Stimulated activated CD8-positive, alpha-beta memory T cell treated with anti-CD3 and anti-CD28 coated beads, Interleukin-4, amount 100 ng/mL, for 48 hours (primary cell): ENCODE data around the gene SPRR1A.

Experiments
- DNase-seq: peaks from one replicate; pipeline ENCODE4 v3.0.0-alpha.2; 2020

Gene SPRR1A, protein sequence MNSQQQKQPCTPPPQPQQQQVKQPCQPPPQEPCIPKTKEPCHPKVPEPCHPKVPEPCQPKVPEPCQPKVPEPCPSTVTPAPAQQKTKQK

DNA sequence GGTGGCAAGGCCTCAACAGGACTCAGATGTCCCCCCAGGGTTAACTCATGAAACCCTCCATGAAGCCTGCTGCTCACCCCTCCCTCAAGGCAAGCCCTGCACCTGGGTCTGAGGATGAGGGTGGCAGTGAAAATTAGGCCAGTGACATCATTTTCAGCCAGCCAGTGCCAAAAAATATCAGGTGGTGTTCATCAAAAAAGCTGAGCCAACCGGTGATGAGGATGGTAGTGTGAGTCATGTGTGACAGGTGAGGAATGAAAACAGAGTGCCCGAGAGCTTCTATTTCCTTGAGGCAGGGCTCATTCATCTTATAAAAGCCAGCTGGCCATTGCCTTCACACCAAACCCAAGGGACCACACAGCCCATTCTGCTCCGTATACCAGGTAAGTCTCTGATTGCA, at the start of gene SPRR1A:
Gene SPRR1A, plus strand, starts transcription at position 339 of the 400 bp plus-strand sequence. CDS start 1,150 bp downstream, outside the sequence.
- DNase-seq: no peak

DNA sequence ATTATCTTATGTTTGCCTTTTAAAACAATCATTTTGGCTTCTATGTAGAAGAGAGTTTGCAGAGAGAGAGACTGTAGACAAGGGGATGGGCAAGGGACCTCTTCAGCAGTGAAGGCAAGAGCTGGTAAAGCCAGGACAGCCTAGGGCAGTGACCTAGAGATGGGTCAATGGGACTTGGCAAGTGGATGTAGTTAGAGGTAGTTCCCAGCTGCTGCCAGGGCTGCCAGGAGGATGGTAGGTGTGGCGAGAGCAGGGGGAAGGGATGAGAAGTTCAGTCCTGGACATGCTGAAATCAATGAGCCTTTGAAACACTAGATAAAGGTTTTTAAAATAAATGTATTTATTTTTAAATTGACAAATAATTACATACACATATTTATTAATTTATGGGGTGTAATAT, 43.3 kb upstream of the SPRR1A start:
- DNase-seq: no peak

DNA sequence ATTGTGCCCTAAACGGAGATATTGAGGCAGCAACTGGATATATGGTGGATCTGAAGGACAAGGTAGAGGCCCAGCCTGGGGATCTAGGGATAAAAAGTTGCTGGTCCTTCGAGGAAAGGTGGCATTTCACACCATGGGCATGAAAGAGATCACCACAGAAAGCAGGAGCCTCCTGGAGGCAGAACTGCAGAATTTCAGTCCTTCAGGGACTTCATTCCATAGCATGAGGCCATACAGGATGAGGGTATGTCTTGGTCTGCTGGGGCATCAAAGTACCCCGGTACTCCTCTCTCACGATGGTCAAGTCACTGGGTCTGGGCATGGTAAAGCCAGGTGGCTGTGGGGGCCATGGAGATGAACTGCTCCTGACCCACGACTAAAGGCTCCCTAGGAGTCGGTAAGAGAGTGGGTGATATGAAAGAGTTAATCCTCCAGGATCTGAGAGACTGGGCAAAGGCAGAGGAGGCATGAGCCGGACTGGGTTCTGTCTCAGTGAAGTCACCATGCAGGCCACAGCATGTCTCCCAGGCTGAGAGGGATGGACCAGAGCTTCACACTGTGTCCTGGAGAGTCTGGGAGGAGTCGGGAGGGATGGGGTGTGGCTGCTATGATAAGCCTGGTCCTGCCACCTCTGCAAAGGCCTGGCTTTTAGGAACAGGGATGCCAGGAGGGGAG, 42.7 kb upstream of the SPRR1A start:
- DNase-seq: no peak

DNA sequence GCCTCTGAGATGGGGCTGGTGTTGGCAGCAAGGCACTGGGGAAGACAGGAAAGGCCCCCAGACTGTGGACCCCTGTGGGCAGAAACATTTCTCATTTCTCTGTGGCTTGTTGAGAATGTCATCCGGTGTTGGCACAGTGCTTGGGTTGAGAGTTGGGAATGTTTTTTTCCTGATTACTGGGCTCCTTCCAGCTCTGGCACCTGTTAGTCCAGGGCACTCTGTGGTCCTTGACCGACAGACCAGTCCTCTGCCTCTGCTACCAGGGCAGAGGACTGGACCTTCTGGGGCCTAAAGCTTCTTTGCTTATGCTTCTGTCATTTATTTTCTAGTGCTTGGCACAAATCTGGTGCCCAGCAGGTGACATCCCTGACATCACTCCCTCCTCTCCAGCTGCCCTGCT, 41.7 kb upstream of the SPRR1A start:
- DNase-seq: no peak

DNA sequence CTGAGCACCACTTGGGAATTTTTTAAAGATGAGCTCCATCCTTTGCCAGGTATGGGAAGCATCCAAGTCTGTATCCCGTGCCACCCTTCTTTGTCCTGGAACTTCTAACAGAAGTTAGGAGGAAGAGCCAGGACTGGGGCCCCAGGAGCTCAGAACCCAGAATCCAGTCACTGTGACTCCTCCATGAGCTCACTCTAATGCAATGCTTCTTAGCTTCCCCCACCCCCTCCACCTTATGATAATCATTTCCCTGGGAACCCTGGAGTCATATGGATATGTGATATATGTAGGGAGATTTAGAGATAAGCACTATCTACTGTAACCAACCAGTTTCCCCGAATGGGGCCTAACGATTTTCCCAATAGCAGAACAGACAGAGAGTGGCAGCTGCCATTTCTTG, 37.6 kb upstream of the SPRR1A start:
- no peak for DNase-seq

DNA sequence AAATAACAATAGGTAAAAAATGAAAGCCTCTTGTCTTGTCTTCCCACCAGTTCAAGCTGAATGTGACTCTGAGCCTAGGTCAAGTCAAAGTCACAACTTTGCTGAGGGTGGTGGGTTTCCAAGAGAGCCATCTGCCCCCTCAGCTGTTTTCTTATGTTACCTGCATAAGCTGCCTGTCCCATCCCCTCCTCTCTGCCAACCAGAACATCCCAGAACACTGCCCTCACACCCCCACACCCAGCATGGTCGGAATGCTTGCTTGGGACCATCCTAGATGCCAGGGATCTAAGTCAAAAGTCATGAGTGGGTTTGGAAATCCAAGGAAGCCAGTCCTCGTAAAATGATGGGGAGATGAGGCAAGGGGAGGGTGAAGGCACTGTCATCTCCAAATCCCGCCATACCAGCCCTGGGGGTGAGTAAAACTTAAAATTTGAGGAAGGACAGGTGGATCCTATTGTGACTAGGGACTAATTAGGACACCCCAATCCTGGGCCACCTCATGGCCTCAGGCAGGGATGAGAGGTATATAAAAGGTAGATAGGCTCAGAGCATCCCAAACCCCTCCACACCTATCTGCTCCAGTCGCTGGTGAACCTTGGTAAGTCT, 37.1 kb upstream of the SPRR1A start, which contains the start of gene SPRR5:
Gene SPRR5, plus strand, starts transcription at position 556 of the 606 bp plus-strand sequence. CDS start 1,349 bp downstream, outside the sequence.
- no peak for DNase-seq

DNA sequence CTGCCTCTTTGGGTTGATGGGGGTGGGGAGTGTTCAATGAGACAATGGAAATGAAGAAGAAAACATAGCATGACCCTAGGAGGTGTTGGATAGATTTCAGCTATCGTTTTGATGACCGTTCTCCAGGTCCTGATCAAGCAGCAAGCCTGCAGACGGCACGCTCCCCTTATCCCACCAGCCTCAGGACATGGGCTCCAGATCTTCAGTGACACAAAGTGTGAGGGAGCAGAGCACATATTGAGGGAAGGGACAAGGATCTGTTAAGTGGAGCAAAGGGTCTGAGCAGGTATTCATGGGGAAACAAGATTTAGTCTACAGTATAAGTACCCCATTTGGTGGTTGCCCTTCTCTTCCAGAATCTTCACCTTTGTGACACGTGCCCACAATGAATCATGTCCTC, 32.2 kb upstream of the SPRR1A start:
- no peak for DNase-seq

DNA sequence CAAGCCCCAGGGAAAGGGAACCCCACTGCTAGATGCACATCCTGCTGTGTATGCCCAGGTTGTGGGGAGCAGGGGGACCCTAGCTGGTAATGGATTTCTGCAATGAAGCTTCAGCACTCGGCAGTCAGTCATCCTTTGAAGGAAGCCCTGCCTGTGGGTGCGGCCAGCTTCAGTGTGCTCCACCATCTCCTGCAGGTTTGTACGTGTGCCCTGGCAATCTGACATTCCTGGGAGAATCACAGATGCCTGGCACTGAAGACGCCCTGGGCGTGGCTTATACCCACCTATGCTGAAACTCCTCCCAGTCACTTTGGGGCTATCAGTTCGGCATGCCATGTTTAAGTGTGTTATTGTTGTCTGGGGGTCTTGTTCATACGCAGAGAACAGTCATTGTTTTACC, 30.1 kb upstream of the SPRR1A start:
- no peak for DNase-seq

DNA sequence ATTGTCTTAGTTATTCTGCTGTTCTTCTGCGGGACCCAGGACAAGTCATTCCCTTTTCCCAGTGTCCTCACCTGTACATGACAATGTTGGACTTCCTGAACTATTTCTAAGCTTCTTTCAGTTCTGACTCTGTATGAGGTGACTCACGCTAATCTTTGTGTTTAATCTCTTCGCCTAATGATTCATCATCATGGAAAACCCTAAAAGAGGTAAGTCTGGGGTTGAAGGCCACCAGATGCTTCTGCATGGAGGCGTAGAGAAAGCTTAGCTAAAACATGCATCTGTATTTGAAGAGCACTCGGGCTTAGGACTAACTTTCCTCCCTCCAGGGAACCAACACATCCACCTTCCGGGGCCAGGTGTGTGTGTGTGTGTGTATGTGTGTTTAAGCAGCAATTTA, 29.4 kb upstream of the SPRR1A start:
- DNase-seq: no peak

DNA sequence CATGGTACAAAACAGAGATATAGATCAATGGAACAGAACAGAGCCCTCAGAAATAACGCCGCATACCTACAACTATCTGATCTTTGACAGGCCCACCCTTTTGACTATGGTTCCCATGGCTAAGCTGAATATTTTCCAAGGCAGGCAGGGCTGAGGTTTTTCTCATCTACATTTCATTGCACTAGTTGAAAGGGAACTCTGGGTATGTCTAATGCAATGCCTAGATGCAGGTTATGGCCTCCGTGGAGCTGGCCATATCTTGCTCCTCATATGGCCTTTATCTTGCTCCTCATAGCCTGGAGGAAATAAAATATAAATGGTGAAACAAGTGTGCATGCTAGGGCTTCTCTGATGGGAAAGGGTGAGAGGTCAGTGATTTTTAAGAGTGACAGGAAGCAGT, 26.3 kb upstream of the SPRR1A start:
- DNase-seq: no peak

DNA sequence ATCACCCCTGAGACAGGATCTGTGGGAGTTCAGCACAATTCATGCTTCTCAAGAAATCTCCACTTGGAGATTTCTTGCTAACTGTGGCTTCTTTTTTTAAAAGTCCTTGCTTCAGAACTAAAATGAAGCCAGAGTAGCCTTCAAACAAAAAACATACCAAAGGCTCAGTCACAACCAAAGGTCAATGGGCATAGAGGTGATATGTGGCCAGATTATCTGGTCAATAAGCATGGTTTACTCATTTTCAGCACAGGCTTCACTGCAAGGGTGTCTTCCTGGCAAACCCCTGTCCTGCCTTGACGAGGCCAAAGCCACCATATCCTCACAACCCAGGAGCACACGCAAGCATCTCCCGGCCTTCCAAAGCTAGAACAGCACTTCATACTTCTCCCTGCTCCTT, 24.6 kb upstream of the SPRR1A start:
- DNase-seq: no peak

DNA sequence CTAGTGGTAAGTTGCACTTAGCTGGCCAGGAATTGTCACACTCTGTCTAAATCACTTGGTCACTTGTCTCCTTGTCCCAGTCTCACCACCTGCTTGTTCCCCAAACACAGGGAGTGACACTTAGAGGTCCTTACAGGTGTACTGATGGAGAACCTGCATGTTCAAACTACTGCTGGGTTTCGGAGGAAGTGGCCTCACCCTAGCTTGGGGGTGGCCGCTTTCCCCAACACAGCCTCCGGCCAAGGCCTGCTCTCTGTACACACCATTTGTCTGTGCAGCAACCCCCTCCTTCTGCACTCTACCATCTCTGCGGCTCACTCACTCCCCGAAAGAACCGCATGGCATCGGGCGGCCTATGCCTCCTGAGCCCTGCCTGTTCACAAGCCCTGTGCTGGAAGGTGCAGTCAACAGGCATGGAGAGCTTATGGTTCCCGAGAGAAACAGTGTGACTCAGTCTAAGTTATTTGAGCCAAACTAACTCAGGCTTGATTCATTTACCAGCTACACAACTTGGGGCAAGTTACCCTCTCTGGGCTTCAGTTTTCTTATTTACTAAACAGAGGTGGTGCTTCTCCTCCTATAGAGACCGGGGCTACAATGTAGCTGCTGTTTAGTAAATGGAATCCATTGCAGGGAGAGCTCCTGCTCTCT, 24.0 kb upstream of the SPRR1A start:
- DNase-seq: no peak

DNA sequence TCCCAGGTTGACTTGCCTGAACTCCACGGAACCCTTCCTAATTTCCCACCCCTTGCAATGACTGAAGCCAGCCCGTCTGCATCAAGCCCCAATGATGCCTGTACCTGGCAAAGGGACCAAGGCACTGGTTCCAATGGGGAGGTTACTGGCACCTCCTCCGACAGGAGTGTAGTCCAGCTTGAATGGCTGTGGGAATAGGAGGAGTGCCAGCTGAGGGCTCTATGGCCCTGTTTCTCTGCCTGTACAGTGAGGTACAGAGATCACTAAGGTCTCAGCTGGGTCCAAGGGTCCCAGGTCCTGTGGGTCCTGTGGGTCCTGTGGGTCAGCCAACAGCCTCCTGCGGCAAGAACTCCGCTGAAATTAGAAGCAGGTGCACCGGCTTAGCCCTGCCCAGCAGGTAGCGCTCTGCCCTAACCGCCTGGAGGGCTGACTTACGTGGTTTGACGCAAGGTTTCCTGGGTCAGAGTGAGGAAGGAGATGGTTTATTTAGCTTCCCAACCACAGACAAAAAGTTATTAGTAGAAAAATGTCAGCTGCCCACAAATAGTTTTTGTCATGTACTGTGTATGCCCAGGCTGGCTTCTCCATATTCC, 23.3 kb upstream of the SPRR1A start:
- no peak for DNase-seq

DNA sequence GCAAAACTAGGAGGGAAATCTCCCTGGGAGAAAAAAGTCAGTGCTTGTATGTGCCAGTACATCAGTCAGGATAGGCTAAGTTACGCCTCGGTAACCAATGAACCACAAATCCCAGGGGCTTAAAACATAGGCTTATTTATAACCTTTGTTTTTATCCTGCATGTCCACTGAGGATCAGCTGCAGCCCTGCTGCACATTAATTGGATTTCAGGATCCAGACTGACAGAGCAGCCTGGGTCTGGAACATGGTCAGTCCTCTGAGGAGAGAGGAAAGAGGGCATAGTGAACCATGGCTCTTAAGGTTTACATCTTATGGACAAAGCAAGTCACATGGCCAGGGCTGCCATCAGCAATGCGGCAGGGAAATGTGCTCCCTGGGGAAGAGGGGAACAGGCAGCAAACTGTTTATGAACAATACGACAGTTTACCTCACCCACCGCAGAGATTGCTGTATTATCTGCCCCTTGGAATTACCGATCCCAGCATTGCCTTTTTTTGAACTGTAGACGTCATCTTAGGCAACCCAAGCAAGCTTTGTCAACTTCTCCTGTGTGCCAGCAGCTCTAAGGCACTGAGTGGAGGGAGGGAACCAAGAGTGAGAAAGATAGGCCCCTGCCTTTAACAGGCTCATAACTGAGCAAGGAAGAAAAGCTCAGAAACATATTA, 22.5 kb upstream of the SPRR1A start:
- no peak for DNase-seq

DNA sequence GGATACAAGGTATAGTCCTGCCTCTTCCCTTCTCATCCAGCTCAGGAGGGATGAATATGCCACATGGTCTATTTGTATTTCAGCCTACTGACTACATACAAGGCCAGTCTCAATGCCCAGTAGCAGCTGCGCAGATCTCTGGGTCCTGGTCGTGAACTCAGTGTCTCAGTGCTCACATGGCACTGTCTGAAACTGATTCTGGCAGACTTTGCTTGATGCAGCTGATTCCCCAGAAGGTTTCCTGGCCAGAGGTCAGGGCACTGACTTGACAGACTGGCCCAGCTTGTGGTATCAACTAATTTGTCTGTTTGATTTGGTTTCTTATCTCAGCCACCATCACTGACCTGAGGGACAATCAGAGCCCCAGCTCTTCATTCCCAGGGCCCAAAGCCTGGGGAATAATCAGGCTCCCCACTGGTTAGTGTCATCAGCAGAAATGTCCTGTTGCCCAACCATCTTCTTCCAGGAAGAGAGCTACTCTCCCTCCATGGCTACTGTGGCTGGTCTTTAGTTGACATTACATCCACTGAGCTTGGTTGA, 20.9 kb upstream of the SPRR1A start:
- no peak for DNase-seq

DNA sequence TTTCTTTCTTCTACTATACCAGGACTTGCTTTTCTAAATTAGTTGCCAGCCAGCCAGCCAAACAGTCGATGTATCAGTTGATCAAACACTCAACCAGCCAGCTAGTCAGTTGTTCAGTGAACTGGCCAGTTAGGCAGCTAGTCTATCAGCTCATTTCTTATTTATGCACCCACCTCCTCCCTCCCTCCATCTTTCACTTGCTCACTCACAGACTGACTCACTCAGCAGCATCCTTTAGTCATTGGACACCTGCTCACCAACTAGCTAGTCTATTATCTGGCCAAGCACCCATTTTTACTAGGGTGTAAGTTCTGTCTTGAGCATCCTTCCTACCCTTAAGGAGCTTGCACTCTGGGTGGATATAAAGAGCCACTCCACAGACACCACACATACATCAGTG, 19.3 kb upstream of the SPRR1A start:
- no peak for DNase-seq

DNA sequence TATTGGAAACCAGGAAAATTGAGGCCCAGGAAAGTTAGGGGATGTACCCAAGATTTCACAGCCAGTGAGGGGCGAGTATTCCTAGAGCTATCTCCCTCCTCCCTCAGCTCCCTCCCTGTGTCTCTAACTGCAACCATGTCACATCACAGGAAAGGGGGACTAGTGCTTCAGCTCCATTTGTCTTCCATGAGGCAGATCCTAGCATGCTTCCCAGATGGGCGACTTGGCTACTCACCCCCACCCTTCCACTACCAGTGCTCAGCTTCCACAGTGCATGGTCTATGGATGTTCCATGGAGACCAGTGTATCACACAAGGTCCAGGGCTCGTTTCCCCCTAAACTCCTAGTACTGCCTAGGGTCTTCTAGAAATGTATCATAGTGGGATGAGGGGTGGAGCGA, 18.0 kb upstream of the SPRR1A start:
- no peak for DNase-seq

DNA sequence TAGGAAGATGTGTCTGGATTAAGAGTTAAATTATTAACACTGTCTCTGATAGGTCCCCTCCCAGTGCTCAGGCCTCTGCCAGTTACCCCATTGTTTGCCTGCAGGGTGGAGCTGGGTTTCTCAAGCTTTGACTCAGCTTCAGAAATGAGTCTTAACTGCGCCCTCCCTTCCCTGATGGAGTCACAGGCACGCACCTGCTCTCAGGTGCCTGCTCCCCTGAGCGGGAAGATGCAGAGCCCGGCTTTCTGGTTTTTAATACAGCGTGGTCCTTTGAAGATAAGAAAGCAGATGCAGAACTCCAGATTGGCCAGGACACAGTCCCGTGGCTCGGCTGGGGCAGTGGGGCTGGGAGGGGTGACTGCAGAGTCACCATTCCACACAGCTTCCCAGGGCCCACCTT, 16.7 kb upstream of the SPRR1A start:
- DNase-seq: no peak

DNA sequence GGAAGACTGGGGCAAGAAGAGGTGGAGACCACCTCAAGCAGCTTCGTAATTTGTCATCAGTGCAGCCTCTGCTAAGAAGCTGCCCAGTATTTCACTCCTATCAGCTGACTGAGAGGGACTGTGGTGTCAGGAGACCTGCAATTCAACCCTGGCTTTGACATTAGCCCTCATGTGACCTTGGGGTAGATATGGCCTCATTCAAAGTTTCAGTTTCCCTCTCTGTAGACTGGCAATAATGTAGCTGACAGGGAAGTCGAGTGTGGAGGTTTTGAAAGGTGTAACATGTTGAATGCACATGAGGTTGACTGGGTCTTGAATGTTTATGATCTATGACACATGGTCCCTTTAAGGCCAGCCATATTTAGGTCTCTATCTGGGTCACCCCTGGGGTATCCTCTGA, 15.6 kb upstream of the SPRR1A start:
- no peak for DNase-seq

DNA sequence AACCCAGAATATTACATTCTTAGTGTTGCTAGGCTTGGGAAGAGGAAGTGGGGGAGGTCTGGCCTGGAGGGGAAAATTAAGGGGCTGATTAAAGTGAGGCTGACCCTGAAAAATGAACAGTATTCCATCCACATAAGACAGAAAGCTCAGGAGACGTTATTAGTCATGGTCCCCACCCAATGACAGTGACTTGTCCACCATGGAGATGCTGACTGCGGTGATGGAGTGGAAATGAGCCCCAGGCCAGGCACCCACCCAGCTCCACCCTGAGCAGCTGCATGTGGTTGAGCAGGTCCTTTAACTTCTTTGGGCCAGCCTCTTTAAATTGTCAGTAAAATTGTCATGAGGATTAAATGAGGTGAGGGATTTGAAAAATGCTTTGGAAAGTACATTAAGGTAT, 14.8 kb upstream of the SPRR1A start:
- DNase-seq: no peak

DNA sequence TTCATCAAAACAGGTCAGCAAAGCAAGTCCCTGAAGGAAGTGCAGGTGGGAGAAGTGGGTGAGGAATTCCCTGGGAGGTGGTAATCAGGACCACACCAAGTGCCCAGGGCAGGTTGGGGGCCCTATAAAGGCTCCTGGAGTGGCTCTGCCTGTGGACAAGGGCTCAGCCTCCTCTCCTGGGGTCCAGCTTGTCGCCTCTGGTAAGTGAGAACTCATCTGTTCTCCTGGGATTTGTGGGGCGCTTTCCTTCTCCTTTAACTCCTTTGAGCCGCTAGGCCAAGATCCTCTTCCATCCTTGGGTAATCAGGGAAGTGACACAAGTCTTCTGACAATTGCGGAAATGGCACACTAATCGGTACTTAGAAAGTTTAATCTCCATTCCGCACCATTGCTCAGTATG, 13.4 kb upstream of the SPRR1A start, which contains the start of gene SPRR4:
Gene SPRR4, plus strand, starts transcription at position 154 of the 400 bp plus-strand sequence. CDS start 1,243 bp downstream, outside the sequence.
- no peak for DNase-seq

DNA sequence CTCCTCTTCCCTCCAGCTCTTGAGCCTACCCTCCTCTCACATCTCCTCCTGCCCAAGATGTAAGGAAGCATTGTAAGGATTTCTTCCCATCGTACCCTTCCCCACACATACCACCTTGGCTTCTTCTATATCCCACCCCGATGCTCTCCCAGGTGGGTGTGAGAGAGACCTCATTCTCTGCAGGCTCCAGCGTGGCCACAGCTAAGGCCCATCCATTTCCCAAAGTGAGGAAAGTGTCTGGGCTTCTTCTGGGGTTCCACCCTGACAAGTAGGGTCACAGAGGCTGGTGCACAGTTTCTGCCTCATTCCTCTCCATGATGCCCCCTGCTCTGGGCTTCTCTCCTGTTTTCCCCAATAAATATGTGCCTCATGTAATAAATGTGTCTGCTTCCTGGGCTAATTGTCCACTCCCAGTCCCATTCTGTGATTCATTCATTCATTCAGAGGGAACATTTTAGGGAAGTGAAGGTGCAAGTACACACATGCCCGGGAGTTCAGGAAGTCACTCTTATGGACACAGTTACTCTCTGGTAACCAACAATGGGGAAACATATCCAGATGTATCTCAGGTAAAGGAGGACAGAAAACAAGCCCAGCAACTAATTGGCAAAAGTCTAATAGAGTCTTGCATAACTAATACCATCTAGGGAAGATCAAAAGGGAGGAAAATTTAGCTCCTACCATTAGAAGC, 11.5 kb upstream of the SPRR1A start:
- DNase-seq: no peak
